GM21576 (cell line): ENCODE data around the gene SOX18.

Source experiments
- ATAC-seq: cut with Tn5 transposase; IDR thresholded peaks from one replicate; pipeline ENCODE4 v1.9.1; 2021; ENCODE audit warnings: mild to moderate bottlenecking, moderate library complexity; ENCODE audit not compliant: unreplicated experiment

Gene SOX18

GRCh38 chr20:64080813-64081623, 31.6 kb upstream of the SOX18 start:
- ATAC-seq, result no peak

- ATAC-seq, result no peak
Measured at GRCh38 chr20:64080013-64080812, 30.8 kb upstream of the SOX18 start, which contains the start of gene OPRL1. TSS of gene OPRL1 (plus strand) at chr20:64080082. CDS start at chr20:64092721, 12,639 bp downstream.

- peak; percentile 27 for ATAC-seq
Measured at GRCh38 chr20:64079273-64080012, 30.0 kb upstream of the SOX18 start, which contains the start of gene RGS19. TSS of gene RGS19 (minus strand) at chr20:64079518. CDS start at chr20:64076886, 2,632 bp downstream.

- ATAC-seq, result no peak
Measured at GRCh38 chr20:64078934-64079272, 29.5 kb upstream of the SOX18 start.

- ATAC-seq, result no peak
Measured at GRCh38 chr20:64077876-64078551, 28.6 kb upstream of the SOX18 start.

- no peak for ATAC-seq
Measured at GRCh38 chr20:64077541-64077875, 28.1 kb upstream of the SOX18 start.

- no peak for ATAC-seq
Measured at GRCh38 chr20:64077094-64077493, 27.7 kb upstream of the SOX18 start.

GRCh38 chr20:64076061-64076997, 26.9 kb upstream of the SOX18 start:
- no peak for ATAC-seq

GRCh38 chr20:64075556-64075955, 26.1 kb upstream of the SOX18 start:
- ATAC-seq, result no peak

- no peak for ATAC-seq
Measured at GRCh38 chr20:64074963-64075362, 25.5 kb upstream of the SOX18 start.

GRCh38 chr20:64074184-64074789, 24.8 kb upstream of the SOX18 start:
- no peak for ATAC-seq

- ATAC-seq, result no peak
Measured at GRCh38 chr20:64073476-64074183, 24.2 kb upstream of the SOX18 start.

- ATAC-seq, result no peak
Measured at GRCh38 chr20:64072498-64073063, 23.1 kb upstream of the SOX18 start.

GRCh38 chr20:64071341-64072332, 22.2 kb upstream of the SOX18 start:
- ATAC-seq, result no peak

GRCh38 chr20:64070244-64070993, 21.0 kb upstream of the SOX18 start:
- no peak for ATAC-seq

GRCh38 chr20:64069614-64070243, 20.3 kb upstream of the SOX18 start:
- ATAC-seq, result no peak
